CD4-positive, alpha-beta T cell (primary cell): Measurements from ENCODE around the gene PDZD8. TPM values are rescaled to one million over a fixed set of nuclear protein-coding genes. Genes with fewer than 3 reads are reported as not detected.

Experiments used
- ATAC-seq: fragments of 200-7000 bp; cut with Tn5 transposase; one replicate; pipeline ENCODE4 v1.10.0; 2022; ENCODE audit warnings: mild to moderate bottlenecking; ENCODE audit not compliant: poor library complexity
- CTCF ChIA-PET: fragments of 350-600 bp; sonication (Branson Sonifier 250); formaldehyde crosslinking; loops from one replicate; lab custom pipeline; 2021; ENCODE audit warnings: antibody characterized with exemption, inconsistent platforms; lab: Charles Lee
- POLR2A ChIA-PET: fragments of 350-600 bp; sonication (Branson Sonifier 250); formaldehyde crosslinking; loops from one replicate; lab custom pipeline; 2021; ENCODE audit warnings: antibody characterized with exemption, inconsistent platforms; lab: Charles Lee
- DNase-seq, 14 experiments: peaks; one replicate each; pipeline ENCODE4 v3.0.0-alpha.2; 2013 to 2020; ENCODE audit warnings: mixed read lengths in 2 of 14
- H3K27ac ChIP-seq, 2 donors: one replicate each; pipeline versions ENCODE4 v1.5.1 to v1.7.0; 2013; ENCODE audit warnings: low read length in 2 of 2, low read depth in 1 of 2, mild to moderate bottlenecking in 1 of 2
- H3K27me3 ChIP-seq, 2 experiments: 1 replicate in 1 of 2; 2 replicates in 1 of 2; pipeline versions ENCODE4 v1.6.1 to v1.7.0; 2013; ENCODE audit warnings: low read length in 2 of 2, control low read depth in 1 of 2, mild to moderate bottlenecking in 1 of 2, moderate library complexity in 1 of 2; ENCODE audit not compliant: insufficient read depth in 2 of 2, control insufficient read depth in 1 of 2
- H3K36me3 ChIP-seq: one replicate; pipeline ENCODE4 v1.6.1; 2013; ENCODE audit warnings: low read length, control low read depth; ENCODE audit not compliant: insufficient read depth
- H3K4me1 ChIP-seq: one replicate; pipeline ENCODE4 v1.6.1; 2013; ENCODE audit warnings: low read length, control low read depth; ENCODE audit not compliant: insufficient read depth
- H3K4me3 ChIP-seq: one replicate; pipeline ENCODE4 v1.5.1; 2013; ENCODE audit warnings: mild to moderate bottlenecking, low read length, moderate library complexity
- H3K9me3 ChIP-seq, 2 experiments: 1 replicate in 1 of 2; 2 replicates in 1 of 2; pipeline versions ENCODE4 v1.6.1 to v1.7.0; 2013; ENCODE audit warnings: low read length in 2 of 2, mild to moderate bottlenecking in 2 of 2, control low read depth in 1 of 2, moderate library complexity in 1 of 2; ENCODE audit not compliant: control insufficient read depth in 1 of 2, insufficient read depth in 1 of 2
- H3K27ac Mint-ChIP-seq: one replicate; pipeline ENCODE4 v1.8.0; 2020; ENCODE audit warnings: mixed read lengths
- H3K27me3 Mint-ChIP-seq: one replicate; pipeline ENCODE4 v1.8.0; 2021; ENCODE audit warnings: mixed read lengths
- H3K36me3 Mint-ChIP-seq: one replicate; pipeline ENCODE4 v1.8.0; 2021; ENCODE audit warnings: low read depth, mixed read lengths
- H3K4me1 Mint-ChIP-seq: one replicate; pipeline ENCODE4 v1.8.0; 2021; ENCODE audit warnings: low read depth, mixed read lengths
- H3K4me3 Mint-ChIP-seq: one replicate; pipeline ENCODE4 v1.8.0; 2020; ENCODE audit warnings: mild to moderate bottlenecking, mixed read lengths
- H3K9me3 Mint-ChIP-seq: one replicate; pipeline ENCODE4 v1.8.0; 2020; ENCODE audit warnings: mixed read lengths
- CTCF ChIP-seq: fragments of 200-600 bp; IDR thresholded peaks from one replicate; pipeline ENCODE4 v1.8.0; 2022; ENCODE audit warnings: antibody characterized with exemption, mild to moderate bottlenecking
- intact Hi-C, 2 experiments: fragments of 100-400 bp; cut with DNase I in 1 of 2; cut with micrococcal nuclease in 1 of 2; formaldehyde crosslinking; loops; one replicate each; pipeline versions ENCODE4 v1.15.1 to v1.9.0; 2023 to 2025; cut with DNase I, micrococcal nuclease
- total RNA-seq, 174 experiments: library from RNA in 2 of 174; stranded (reverse) in 2 of 174; gene quantifications; one replicate each; pipeline ENCODE4 v1.2.3 and lab custom pipeline; 2021 to 2026

Gene PDZD8
- total RNA-seq, 2 experiments from 2014 or later = 25.2 to 31.1 TPM

GRCh38 chr10:117316701-117317100, 58.5 kb downstream of the PDZD8 start:
- POLR2A ChIA-PET = no interaction called here
- intact Hi-C loops = no loop called here
- CTCF ChIA-PET = no interaction called here
- no peak overlapping the region for H3K4me3 Mint-ChIP-seq
- Histone ChIP-seq H3K4me3 (no peak overlapping the region), H3K9me3 (no peaks in the 10 kb centered on the region), H3K36me3 (peaks cover 8% of the 10 kb centered on the region), H3K27ac (no peak overlapping the region), H3K4me1 (no peaks in the 10 kb centered on the region), H3K27me3 (no peaks in the 10 kb centered on the region)
- no peak for TF ChIP-seq CTCF
- H3K27ac Mint-ChIP-seq = no peak overlapping the region
- peaks cover 10% of the 10 kb centered on the region for H3K4me1 Mint-ChIP-seq
- DNase-seq = no peak
- peaks cover 64% of the 10 kb centered on the region for H3K36me3 Mint-ChIP-seq
- no peak for ATAC-seq
- no peaks in the 10 kb centered on the region for H3K9me3 Mint-ChIP-seq
- H3K27me3 Mint-ChIP-seq = no peaks in the 10 kb centered on the region

- TF ChIP-seq CTCF = no peak
- Mint-ChIP-seq H3K4me3 (no peak overlapping the region), H3K27me3 (no peaks in the 10 kb centered on the region), H3K36me3 (peaks cover 71% of the 10 kb centered on the region), H3K4me1 (peaks cover 22% of the 10 kb centered on the region), H3K9me3 (no peaks in the 10 kb centered on the region), H3K27ac (no peak overlapping the region)
- no peak for DNase-seq
- no peaks in the 10 kb centered on the region for H3K4me1 ChIP-seq
- no peak for ATAC-seq
- ChIA-PET CTCF (no interaction called here), POLR2A (no interaction called here)
- H3K27me3 ChIP-seq = no peaks in the 10 kb centered on the region
- peaks cover 11% of the 10 kb centered on the region for H3K36me3 ChIP-seq
- H3K9me3 ChIP-seq = no peaks in the 10 kb centered on the region
- no peak overlapping the region for H3K27ac ChIP-seq
- intact Hi-C loops = no loop called here
- no peak overlapping the region for H3K4me3 ChIP-seq
These were observed 61.6 kb downstream of the PDZD8 start for GRCh38 chr10:117313641-117314040.

GRCh38 chr10:117312430-117312829, 62.8 kb downstream of the PDZD8 start:
- H3K4me3 ChIP-seq = no peak overlapping the region
- no peak for ATAC-seq
- no peaks in the 10 kb centered on the region for H3K27me3 Mint-ChIP-seq
- H3K9me3 Mint-ChIP-seq = no peaks in the 10 kb centered on the region
- H3K4me3 Mint-ChIP-seq = no peak overlapping the region
- no peaks in the 10 kb centered on the region for H3K4me1 ChIP-seq
- POLR2A ChIA-PET = no interaction called here
- CTCF ChIA-PET = no interaction called here
- peaks cover 22% of the 10 kb centered on the region for H3K4me1 Mint-ChIP-seq
- no peak for DNase-seq
- H3K27ac ChIP-seq = no peak overlapping the region
- no peak overlapping the region for H3K27ac Mint-ChIP-seq
- intact Hi-C loops = no loop called here
- H3K9me3 ChIP-seq = no peaks in the 10 kb centered on the region
- no peaks in the 10 kb centered on the region for H3K27me3 ChIP-seq
- peaks cover 3% of the 10 kb centered on the region for H3K36me3 ChIP-seq
- peaks cover 70% of the 10 kb centered on the region for H3K36me3 Mint-ChIP-seq
- no peak for TF ChIP-seq CTCF
